ENCODE data around the gene SORCS2. TPM values are rescaled to one million over a fixed set of nuclear protein-coding genes. Genes with fewer than 3 reads are reported as not detected.

The SORCS2 gene
- total and polyA plus RNA-seq, 2 of the 8 experiments (the other 6 are each of a cell fraction or from before 2014, with no cell fraction given) = 0.36 to 1.8 TPM

DNA sequence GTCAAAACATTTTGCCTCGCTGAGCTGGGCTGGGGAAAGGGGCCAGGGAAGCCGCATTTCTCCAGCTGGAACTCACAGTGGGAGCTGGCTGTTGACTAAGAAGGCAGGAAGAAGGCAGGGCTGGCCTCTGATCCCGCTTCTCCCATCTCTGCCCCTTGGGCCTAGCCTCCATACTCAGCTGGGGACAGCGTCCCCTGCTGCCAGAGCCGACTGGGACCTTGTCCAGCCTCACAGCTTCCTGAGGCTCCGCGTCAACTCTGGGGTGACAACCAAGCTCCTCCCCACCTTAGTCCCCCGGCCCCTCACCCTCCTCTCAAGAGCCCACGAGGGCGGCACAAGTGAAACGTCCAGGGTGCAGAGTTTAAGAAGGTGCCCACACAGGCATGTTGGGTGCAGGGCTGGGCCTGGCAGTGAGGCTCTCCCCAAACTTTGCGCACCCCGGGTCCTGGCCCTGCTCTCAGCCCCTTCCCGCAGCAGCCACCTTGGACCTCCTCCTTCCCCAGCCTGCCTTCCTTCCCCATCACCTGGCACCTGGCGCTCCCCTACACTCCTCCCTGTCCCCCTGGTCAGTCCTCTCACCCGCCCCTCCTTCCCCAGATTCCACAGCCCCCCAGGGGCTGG is 141.6 kb downstream of the SORCS2 start:
- Histone ChIP-seq H3K4me3 (ENCODE audit: extremely low read depth in 1 of 4, insufficient read depth in 2 of 4, low read depth in 3 of 4, low read length in 4 of 4) (no peak overlapping the region), H4K91ac (replicated peaks; ENCODE audit: insufficient read length, low read length) (no peak overlapping the region), H4K20me1 (replicated peaks in 1 of 2; ENCODE audit: control insufficient read depth in 1 of 2, insufficient read depth in 2 of 2, low read length in 2 of 2) (peaks cover 0 to 4% of the 10 kb centered on the region in 2 experiments), H3K27me3 (replicated peaks in 1 of 4; ENCODE audit: control insufficient read depth in 3 of 4, extremely low read depth in 1 of 4, insufficient read depth in 3 of 4, low read length in 3 of 4) (no peaks in the 10 kb centered on the region; a peak in 1 of 7 replicates), H3K4ac (replicated peaks; ENCODE audit: insufficient read length, low read depth, low read length) (no peak overlapping the region), H2AFZ (ENCODE audit: low read length) (no peak overlapping the region), H2AK5ac (ENCODE audit: low read depth, low read length) (no peak overlapping the region), H3K9ac (replicated peaks in 1 of 4; ENCODE audit: extremely low read depth in 1 of 4, low read depth in 3 of 4, low read length in 3 of 4) (no peak overlapping the region), H3K18ac (ENCODE audit: extremely low read depth, low read length) (no peak overlapping the region), H3K56ac (replicated peaks; ENCODE audit: insufficient read length, low read depth, low read length) (no peak overlapping the region), H2BK5ac (ENCODE audit: low read depth, low read length) (no peak overlapping the region), H3K27ac (ENCODE audit: low read depth, low read length) (no peak overlapping the region), H3K79me2 (ENCODE audit: control insufficient read depth in 1 of 2, insufficient read depth in 2 of 2, low read length in 2 of 2) (no peaks in the 10 kb centered on the region), H3K23me2 (ENCODE audit: low read depth, low read length) (peaks cover 7% of the 10 kb centered on the region; the same call in 1 of the 2 replicates), H2BK12ac (ENCODE audit: low read depth, low read length) (no peak overlapping the region), H3K9me3 (ENCODE audit: insufficient read depth in 2 of 2, low read depth in 1 of 2, low read length in 1 of 2) (peaks cover 3 to 4% of the 10 kb centered on the region in 2 experiments; a peak in 2 of 4 replicates), H3K4me2 (ENCODE audit: insufficient read depth in 1 of 2, low read depth in 2 of 2, low read length in 2 of 2) (no peak overlapping the region), H2BK120ac (replicated peaks; ENCODE audit: low read depth, low read length) (no peak overlapping the region), H2BK20ac (ENCODE audit: low read length) (no peak overlapping the region), H3K79me1 (ENCODE audit: low read depth, low read length) (no peaks in the 10 kb centered on the region), H4K5ac (ENCODE audit: insufficient read length, low read depth, low read length) (no peak overlapping the region), H2BK15ac (ENCODE audit: low read length) (no peak overlapping the region), H3K4me1 (replicated peaks in 1 of 4; ENCODE audit: control insufficient read depth in 3 of 4, insufficient read depth in 4 of 4, low read length in 3 of 4) (peaks cover 0 to 6% (median 4%) of the 10 kb centered on the region in 4 experiments; a peak in 4 of 7 replicates), H3K23ac (ENCODE audit: insufficient read length) (no peak overlapping the region), H3K36me3 (ENCODE audit: control insufficient read depth in 2 of 4, insufficient read depth in 4 of 4, low read length in 3 of 4) (no peaks in the 10 kb centered on the region), H3K14ac (ENCODE audit: insufficient read length) (no peak overlapping the region), H4K8ac (ENCODE audit: extremely low read depth, insufficient read depth, low read length) (no peak overlapping the region)
- ChIA-PET POLR2A (ENCODE audit: partially characterized antibody) (no interaction called here), CTCF (ENCODE audit: partially characterized antibody) (interaction anchor here (0.7 to 9.5 kb wide), 15 partner anchors 9 to 317 kb away, joined by 3 to 80 read pairs (median 3); no protein-coding TSS in a partner anchor)
- no peak for DNase-seq (ENCODE audit: low read depth in 1 of 2, low spot score in 2 of 2)
- TF ChIP-seq ZNF274 (IDR thresholded peaks at IDR 0.05; ENCODE audit: borderline replicate concordance, extremely low read depth, low read length) (no peak), MAFK (IDR thresholded peaks at IDR 0.05; ENCODE audit: low read depth, low read length) (no peak), BACH1 (IDR thresholded peaks at IDR 0.05; ENCODE audit: low read length) (no peak), TCF12 (IDR thresholded peaks at IDR 0.05; ENCODE audit: low read depth, low read length) (no peak), CTCF (IDR thresholded peaks at IDR 0.05; ENCODE audit: control extremely low read depth in 1 of 3, insufficient read depth in 1 of 3, low read depth in 1 of 3, low read length in 3 of 3) (peak in 2 of 3 experiments; percentile 16 to 18; a peak in 1 of 4 replicates), EGR1 (IDR thresholded peaks at IDR 0.05; ENCODE audit: borderline replicate concordance, low read depth, low read length) (no peak), RAD21 (IDR thresholded peaks at IDR 0.05 in 1 of 2, conservative IDR thresholded peaks at IDR 0.05 in 1 of 2; ENCODE audit: low read depth in 2 of 2, low read length in 2 of 2) (peak in 1 of 2 experiments; percentile 2; a peak in 1 of 4 replicates), CBX5 (IDR thresholded peaks at IDR 0.05; ENCODE audit: low read depth, low read length) (no peak)
- 92% methylated on average over 8 of the region's 16 CpGs; no CpG with 5 or more reads in 1 of the 2 experiments for WGBS, 2 experiments (ENCODE audit: extremely low coverage in 1 of 2, insufficient coverage in 1 of 2, insufficient read length in 1 of 2, insufficient replicate concordance in 2 of 2, low coverage in 1 of 2, low lambda C conversion rate in 2 of 2, missing lambda C conversion rate in 1 of 2)
- FAIRE-seq = no peak
